ENCODE results near the gene TBL1XR1.

Gene TBL1XR1

DNA sequence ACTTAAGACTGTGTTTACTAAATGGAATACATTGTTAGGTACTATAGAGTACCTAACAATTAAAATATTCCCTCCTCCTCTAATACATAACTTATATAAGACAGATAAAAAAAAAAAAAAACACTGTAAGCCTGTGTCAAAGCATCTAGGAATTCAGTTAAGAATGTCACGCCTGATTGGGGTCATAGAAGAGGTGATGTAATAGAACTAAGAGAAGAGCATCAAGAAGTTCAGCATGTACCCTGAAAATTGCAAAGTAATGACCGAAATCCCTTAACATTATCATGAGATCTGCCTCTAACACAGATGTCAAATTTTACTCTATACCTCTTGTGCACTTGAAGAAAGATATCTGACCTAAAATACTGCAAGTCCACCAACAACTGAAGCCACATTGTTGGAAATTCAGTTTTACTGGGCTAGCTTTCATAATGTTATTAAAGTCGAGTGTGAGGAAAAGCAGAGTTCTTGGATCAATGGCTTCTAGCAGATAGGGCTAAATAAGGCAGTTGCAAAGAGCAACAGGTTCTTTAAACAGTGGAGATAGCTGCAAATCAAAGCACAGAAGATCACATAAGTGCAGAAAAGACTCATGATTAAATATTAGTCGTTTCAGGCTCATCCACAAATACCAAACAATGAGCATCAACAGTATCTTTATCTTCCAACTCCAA lies 75.0 kb downstream of the TBL1XR1 start:
- no peak for TF ChIP-seq CTCF (IDR thresholded peaks at IDR 0.05; ENCODE audit: insufficient read depth, low read depth, low read length, missing control alignments)
- no peak overlapping the region for H3K4me3 ChIP-seq (ENCODE audit: low read length)
- DNase-seq (ENCODE audit: low read depth), result no peak

GRCh38 chr3:177119829-177120228 lies 77.5 kb downstream of the TBL1XR1 start:
- H3K4me3 ChIP-seq (ENCODE audit: low read length), result no peak overlapping the region
- TF ChIP-seq CTCF (IDR thresholded peaks at IDR 0.05; ENCODE audit: insufficient read depth, low read depth, low read length, missing control alignments), result no peak
- no peak for DNase-seq (ENCODE audit: low read depth)

DNA sequence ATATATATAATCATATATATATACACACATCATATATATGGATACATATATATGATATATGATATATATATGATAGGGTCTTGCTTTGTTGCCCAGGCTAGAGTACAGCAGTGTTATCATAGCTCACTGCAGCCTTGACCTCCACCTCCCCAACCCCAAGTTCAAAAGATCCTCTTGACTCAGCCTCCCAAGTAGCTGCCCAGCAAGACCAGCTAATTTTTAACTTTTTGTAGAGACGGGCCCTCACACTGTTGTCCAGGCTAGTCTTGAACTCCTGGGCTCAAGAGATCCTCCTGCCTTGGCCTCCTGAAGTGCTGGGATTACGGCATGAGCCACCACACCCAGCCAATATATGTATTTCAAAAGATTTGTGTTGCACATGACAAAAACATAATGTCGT lies 83.0 kb downstream of the TBL1XR1 start:
- TF ChIP-seq CTCF (IDR thresholded peaks at IDR 0.05; ENCODE audit: insufficient read depth, low read depth, low read length, missing control alignments), result no peak
- no peak overlapping the region for H3K4me3 ChIP-seq (ENCODE audit: low read length)
- DNase-seq (ENCODE audit: low read depth), result no peak

DNA sequence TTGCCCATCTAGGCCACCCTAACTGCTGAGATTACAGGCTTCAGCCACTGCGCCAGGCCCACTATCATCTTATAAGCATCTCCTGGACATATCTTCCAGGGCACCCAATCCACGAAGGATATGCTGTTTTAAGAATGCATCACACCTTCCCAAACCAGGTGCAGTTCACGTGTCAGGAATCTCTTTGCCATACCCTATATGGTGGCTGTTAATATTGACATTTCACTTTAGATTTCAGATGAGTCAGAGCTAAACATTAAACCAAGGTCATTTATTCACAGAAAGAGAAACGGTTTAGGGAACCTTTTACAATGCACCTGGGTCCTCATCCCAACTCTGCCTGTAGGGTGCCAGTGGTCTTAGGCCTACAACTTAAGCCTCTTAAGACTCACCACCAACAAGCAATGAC lies 85.7 kb downstream of the TBL1XR1 start:
- H3K4me3 ChIP-seq (ENCODE audit: low read length), result no peak overlapping the region
- DNase-seq (ENCODE audit: low read depth), result peak; percentile 48
- no peak for TF ChIP-seq CTCF (IDR thresholded peaks at IDR 0.05; ENCODE audit: insufficient read depth, low read depth, low read length, missing control alignments)

DNA sequence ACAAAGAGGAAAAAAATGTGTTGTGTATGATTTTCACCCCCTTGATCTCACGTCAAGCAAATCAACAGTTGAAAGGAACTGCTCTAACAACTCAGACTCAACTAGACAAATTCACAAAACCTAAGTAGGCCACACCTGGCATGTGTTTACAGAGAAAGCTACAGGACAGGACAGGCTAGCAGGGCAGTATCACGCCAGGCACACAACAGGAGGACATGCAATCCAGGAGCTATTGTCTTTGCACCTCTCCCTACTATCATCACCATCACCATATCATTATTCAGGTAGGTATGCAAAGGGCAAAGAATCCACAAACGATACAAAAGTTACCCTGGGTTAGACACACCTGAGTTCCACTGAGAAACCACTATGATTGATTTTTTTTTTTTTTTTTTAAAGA lies 86.4 kb downstream of the TBL1XR1 start:
- no peak overlapping the region for H3K4me3 ChIP-seq (ENCODE audit: low read length)
- peak; percentile 60 for DNase-seq (ENCODE audit: low read depth)
- TF ChIP-seq CTCF (IDR thresholded peaks at IDR 0.05; ENCODE audit: insufficient read depth, low read depth, low read length, missing control alignments), result no peak

DNA sequence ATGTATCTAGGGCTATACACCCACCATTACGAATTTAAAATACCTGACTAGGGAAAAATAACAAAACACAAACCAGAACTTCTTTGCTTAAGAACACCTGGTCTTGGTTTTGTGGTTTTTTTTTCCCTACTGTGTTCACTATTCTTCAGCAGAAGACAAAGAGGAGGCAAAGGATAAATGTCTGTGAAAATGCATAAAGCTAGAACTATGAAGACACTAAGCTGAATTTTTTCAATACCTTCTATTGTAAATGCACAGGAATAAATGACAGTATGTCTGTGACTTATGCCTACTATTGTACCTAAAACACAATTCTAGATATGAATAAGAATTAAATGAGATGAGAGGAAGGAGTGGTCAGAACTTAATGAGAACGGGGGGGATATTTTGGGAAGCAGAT lies 86.9 kb downstream of the TBL1XR1 start:
- TF ChIP-seq CTCF (IDR thresholded peaks at IDR 0.05; ENCODE audit: insufficient read depth, low read depth, low read length, missing control alignments), result no peak
- no peak for DNase-seq (ENCODE audit: low read depth)
- no peak overlapping the region for H3K4me3 ChIP-seq (ENCODE audit: low read length)

DNA sequence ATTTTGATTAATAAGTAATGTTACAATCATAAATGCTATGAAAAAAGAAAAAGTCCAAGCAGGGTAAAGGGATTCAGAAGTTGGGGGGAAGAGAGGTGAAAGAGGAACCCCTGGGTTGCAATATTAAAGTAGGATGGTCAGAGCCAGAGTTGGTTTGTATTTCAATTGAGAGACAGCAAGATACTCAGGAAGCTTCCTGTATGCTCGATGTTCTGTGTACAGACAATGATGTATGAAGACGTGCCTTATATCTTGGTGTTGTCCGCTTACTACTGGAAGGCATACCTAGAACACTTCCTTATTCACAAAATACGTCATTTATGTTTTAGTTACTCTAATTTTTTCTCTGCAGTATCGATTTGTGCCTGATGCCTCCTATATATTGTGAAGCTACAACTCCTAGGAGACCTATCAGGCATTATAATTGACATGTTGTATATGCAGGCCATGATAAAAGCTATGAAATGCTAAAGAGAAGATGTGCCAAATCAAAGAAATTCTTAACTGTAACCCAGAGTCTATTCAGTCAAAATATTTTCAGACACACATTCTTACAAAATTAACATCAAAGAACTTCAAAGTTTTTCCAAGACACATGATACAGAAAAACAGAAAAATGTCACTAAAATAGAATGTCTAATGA lies 87.5 kb downstream of the TBL1XR1 start:
- no peak for TF ChIP-seq CTCF (IDR thresholded peaks at IDR 0.05; ENCODE audit: insufficient read depth, low read depth, low read length, missing control alignments)
- no peak for DNase-seq (ENCODE audit: low read depth)
- H3K4me3 ChIP-seq (ENCODE audit: low read length), result no peak overlapping the region

Measured in epithelial cell of esophagus (primary cell).